CD4-positive, alpha-beta T cell treated with Interleukin-12 subunit alpha and Interleukin-12 subunit beta, for 1 hour (primary cell): ENCODE data around the gene SLC38A7.
"Not testable (repeated sequence)": the region's sequence is repeated elsewhere in the genome, so short reads cannot be mapped to it uniquely, and the experiment has no call there.

Experiments
- DNase-seq: peaks from one replicate; pipeline ENCODE4 v3.0.0-alpha.2; 2020

The SLC38A7 gene

DNA sequence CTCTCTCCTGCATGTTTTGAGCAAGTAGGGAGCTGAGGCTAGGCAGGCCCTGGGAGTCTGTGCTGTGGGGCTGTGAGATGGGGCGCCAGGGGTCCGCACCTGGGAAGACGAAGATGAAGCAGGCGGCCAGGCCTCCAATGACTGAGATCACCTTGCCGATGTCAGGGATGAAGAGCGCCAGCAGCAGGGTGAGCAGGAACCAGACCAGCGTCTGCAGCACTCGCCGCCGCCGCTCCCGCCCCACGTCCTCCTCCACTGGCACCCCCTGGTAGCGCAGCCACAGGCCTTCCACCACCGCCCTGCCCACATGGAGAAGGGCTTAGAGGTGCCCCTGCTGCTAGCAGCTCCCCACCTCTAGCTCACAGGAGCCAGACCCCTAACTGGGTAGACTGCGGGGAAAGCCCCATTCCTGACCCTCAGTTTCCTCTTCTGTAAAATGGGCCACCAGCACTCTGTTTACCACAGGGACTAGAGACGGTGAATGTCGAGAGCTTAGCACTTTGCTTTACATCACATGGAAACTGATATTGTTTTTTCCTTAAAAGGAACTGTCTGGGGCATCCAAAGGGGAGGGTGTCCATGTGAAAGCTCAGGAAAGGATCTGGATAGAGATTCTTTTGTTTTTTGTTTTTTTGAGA is 13.5 kb downstream of the SLC38A7 start:
- no peak for DNase-seq

DNA sequence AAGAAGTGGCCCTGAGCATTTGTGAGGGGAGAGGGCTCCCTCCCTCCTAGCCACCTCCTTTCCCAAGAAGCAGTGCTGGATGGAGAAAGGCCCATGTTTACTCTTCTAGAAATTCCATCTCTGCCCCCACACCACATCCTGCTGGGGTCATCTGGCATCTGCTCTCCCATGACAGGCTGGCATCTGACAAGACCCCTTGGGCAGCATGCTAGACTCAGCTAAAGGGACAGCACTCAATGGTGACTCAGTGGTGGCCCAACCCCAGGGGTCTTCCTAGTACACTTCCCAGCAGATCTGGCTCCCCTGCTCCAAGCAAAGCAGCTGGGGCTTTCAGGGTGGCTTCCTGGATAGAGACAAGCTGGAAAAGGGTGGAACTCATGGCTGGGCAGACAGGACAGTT is 14.4 kb downstream of the SLC38A7 start:
- no peak for DNase-seq

DNA sequence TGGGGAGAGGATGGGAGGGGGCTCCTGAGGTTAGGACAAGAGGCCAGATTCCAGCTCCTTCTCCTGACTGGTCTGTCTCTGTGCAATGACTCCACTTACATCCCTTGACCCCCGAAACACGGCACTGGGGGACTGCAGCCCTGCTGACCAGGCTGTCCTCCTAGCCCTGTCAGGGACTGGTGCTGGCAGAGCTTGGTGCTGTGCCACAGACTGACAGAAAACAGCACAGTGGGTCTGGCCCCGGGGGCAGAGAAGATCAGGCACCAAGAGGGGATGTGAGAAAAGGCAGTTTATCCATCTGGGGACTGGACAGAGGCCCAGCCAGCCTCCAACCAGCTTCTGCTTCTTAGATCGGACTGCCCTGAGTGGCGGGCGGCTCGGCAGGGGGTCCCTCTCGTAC is 19.4 kb downstream of the SLC38A7 start:
- no peak for DNase-seq

DNA sequence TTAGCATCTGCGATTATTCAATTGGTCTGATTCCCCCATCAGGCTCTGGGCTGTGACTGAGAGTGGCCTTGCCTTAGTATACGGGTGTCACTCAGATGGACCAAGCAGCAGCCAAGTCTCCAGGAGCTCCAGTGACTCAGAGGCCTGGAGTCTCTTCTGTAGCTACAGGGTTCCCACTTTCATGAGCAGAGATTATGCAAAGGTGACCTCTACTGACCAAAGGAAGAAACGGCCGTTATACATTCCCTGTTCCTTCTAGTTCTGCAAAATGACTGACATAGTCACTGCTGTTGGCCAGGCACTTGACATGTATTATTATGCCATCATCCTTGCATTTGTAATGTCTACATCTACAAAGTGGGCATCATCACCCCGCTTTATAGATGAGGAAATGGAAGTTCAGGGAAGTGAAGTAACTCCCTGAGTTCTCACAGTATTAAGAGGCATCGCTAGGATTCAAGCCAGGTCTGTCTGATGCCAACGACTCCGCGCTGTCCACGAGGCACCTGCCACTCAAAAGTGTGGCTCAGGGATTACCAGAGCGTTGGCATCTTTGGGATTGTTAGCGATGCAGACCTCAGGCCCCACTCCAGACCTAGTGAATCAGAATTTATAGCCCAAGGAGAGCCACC is 23.3 kb downstream of the SLC38A7 start:
- DNase-seq, result peak; percentile 31

DNA sequence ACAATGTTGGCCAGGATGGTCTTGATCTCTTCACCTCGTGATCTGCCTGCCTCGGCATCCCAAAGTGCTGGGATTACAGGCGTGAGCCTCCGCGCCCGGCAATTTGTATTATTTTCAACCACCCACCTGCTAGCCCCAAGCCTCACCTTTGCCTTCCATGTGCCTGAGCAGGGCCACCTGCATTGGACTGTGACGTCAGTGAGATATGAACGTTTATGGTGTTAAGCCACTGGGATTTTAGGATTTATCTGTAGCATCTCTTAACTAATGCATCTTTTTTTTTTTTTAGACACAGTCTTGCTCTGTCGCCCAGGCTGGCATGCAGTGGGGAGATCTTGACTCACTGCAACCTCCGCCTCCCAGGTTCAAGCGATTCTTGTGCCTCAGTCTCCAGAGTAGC is 24.7 kb downstream of the SLC38A7 start:
- DNase-seq, result not testable (repeated sequence)

DNA sequence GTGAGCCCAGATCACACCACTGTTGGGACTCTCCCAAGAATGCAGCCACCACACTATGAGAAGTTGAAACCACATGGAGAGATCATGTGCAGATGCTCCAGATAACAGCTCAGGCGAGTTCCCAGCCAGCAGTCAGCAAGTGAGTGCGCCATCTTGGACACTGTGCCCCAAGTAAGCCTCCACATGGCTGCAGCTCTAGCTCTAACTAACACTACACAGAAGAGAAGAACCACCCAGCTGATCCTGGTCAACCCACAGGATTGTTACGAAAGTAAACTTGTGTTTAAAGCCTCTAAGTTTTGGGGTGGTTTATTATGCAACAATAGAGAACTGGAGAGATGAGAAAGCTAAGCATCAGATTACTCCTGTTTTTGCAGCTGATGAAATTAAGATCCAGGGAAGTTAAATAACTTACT is 25.8 kb downstream of the SLC38A7 start:
- DNase-seq, result no peak

DNA sequence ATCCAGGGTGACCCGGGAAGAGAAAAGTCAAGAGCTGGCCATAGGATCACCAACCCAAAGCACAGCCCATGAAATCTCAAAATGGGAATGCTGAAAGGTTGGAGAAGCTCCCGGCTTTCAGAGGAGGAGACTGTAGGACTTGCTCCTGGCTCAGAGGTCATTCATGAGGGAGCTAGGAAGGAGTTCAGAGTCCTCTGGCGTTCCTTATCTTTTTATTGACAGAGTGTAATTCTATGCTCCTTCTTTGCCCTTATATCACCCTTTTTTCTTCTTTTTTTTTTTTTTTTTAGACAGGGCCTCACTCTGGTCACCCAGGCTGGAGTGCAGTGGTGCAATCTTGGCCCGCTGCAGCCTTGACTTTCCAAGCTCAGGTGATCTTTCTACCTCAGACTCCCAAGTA is 27.7 kb downstream of the SLC38A7 start:
- DNase-seq, result no peak

DNA sequence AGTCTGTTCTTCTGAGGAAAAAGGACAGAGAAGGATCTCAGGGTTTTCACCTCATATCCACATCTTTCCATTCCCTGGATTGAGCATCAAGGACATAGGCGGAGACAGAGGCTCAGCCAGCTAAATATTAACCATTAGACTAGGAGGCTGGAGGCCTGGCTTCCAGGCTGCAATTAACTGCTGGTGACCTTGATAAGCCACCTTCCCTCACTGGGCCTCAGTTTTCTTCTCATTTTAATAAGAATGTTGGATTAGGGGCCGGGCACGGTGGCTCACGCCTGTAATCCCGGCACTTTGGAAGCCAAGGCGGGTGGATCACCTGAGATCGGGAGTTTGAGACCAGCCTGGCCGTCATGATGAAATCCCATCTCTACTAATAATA is 29.4 kb downstream of the SLC38A7 start:
- no peak for DNase-seq

DNA sequence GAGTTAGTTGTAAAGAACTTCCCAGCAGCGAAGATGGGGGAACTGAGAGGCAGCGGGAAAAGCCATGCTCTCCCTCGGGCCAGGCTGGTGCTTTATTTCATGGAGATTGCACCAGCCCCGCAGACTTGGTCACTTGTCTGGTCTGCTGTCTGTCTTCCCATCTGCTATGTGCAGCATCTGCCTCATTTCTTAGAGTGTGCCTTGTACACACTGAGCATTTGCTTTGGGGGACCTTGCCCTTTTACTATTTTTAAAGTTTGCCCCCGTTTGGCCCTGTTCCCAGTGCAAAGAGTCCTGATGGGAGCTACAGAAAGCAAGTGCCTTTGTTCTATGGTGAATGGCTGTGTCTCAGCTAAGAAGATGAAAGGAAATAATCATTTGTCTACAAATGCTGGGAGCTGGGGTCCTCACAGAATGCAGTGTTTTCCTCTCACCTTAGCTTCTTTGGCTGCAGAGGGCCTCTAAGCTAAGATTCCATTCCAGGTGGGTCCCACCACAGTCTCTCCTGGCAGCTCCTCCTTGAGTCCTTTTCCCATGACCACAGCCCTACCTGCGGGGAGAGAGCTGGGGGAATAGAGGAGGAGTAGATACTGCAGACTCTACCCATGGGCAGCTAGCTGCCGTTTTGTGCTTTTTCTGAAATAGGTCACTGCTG is 29.9 kb downstream of the SLC38A7 start:
- no peak for DNase-seq

DNA sequence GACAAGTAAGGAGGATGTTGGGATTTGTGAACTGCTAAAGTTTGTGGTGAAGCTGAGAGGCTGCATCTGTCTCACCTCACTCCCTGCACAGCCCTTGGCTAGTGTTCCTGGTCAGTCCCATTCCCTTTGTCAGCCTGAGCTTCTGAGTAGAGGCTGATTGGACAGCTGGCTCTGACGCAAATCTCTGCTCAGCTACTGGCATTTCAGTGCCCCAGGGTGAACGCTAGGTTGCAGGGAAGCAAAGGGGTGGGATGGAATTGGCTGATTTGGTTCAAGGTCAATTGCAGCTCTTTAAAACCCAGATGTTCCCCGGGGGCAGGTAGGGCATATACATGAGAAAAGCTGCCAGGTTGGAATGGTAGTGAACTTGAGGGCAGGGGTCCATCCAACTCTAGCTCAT is 31.8 kb downstream of the SLC38A7 start:
- no peak for DNase-seq

DNA sequence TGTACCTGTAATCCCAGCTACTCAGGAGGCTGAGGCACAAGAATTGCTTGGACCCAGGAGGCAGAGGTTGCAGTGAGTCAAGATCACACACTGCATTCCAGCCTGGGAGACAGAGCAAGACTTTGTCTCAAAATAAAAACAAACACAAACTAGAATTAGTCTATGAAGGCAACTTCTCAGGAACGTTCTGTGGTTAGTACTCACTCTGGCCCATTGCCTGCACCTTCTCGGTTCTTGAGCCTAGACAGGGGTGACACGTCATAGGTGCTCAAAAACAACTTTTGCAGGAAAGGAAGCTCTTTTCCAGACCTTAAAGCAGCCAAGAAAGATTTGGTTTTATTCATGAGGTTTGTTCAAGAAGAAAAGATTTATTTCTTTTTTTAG is 32.6 kb downstream of the SLC38A7 start:
- DNase-seq, result no peak

DNA sequence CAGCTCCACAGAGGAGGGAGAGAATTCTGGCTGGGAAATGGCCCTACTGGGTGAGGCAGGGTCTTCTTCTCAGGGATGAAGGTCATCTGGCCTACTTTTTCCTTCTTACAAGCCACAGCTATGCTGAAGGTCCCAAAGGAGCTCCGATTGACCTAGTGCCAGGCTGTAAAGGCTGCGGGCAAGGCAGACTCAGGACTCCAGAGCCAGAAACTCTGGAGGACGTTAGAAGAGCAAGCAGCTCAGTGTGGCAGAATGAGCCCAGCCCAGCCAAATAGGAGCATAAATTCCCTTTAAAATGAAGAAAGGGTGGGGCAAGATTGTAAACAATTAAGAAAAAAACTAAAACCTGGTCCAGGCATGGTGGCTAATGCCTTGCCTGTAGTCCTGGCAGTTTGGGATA is 34.9 kb downstream of the SLC38A7 start:
- DNase-seq, result no peak

DNA sequence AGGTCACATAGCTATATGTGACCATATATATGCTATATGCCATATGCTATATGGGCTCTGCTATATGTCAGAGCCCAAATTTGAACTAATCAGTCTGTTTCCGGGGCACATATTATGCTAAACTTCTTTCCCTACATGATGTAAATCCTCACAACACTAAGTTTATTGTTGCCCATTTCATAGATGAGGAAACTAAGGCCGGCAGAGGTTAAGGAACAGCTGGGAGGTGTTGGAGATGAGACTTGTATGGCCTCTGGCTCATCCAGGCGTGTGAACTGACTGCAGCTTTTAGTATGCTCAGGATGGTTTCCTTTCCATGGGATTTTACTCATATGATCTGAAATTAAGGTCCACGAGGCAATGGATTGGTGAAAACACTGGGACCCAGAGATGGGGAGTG is 37.5 kb downstream of the SLC38A7 start:
- no peak for DNase-seq

DNA sequence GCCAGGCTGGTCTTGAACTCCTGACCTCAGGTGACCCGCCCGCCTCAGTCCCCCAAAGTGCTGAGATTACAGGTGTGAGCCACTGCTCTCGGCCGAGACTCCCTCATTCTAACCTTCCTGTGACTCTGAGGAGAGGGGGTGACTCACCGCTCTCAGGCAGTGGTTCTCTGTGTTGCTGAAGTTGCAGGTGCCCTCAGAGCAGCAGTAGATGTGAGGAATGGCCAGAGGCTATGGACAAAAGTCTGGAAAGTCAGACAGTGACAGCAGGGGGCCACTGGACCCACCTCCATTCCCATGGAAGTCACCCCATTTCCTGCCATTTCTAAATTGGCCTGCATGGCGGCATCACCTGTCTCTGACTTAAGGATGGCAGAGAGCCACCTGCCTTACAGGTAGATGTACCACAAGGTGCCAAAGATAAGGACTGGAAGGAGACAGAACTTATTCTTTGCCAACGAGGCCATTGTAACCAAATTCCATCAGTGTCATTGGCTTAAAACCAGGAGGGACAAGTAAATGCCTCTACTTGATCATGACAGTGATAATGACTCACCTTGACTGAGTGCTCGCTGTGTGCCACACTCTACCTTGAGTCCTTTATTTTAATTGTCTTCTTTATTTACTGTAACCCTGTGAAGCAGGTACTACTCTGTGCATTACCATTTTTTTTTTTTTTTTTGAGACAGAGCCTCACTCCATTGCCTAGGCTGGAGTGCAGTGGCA is 39.6 kb downstream of the SLC38A7 start:
- DNase-seq, result no peak

DNA sequence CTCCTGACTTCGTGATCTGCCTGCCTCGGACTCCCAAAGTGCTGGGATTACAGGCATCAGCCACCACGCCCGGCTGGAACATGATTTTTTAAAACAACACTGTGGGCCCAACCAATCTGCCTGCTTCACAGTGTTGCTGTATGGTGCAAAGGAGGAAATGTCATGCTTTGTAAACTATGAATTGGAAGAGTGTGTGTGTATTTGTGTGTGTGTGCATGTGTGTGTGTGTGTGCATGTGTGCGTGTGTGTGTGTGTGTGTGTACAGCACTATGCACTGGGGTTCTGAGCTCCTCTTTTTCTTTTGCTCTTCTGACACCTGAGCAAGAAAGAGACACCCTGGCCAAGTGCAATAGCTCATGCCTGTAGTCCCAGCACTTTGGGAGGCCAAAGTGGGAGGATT is 40.5 kb downstream of the SLC38A7 start:
- DNase-seq, result no peak

DNA sequence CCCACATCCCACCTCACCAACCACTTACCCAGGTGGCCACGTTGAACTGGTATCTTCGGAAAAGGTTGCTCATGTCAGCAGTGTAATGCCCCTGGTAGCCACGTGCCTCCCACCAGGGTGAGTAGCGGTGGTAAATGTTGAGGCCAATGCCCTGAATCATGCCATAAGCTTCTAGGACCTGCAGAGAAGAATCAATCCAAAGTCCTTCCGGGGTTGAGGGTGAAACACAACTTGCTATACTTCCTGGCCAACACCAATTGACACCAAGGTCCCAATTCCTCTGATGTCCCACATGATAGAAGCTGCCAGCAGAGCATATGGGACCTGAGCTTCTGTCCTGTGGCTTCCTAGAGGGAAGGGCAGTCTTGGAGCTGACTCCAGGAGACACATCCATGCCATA is 43.6 kb downstream of the SLC38A7 start:
- no peak for DNase-seq

DNA sequence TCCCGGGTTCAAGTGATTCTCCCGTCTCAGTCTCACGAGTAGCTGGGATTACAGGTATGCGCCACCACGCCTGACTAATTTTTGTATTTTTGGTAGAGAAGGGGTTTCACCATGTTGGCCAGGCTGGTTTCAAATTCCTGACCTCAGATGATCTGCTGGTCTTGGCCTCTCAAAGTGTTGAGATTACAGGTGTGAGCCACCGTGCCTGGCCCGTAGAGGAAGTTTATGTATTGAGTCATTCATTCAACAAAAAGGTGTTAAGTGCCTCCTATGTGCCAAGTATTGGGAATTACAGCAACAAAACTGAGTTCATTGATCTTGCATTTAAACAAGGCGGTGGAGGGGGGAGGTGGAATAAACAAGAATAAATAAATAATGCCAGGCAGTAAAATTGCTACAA is 44.7 kb downstream of the SLC38A7 start:
- DNase-seq, result no peak

DNA sequence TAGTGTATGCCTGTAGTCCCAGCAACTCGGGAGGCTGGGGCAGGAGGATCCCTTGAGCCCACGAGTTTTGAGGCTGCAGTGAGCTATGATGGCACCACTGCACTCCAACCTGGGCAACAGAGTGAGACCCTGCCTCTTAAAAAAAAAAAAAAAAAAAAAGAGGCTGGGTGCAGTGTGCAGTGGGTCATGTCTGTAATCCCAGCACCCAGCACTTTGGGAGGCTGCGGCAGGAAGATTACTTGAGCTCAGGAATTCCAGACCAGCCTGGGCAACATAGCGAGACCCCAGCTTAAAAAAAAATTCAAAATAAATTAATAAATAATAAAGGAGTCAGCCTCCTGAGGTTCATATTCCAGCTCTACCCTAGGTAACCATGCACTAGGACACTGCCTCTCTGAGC is 45.3 kb downstream of the SLC38A7 start:
- no peak for DNase-seq

DNA sequence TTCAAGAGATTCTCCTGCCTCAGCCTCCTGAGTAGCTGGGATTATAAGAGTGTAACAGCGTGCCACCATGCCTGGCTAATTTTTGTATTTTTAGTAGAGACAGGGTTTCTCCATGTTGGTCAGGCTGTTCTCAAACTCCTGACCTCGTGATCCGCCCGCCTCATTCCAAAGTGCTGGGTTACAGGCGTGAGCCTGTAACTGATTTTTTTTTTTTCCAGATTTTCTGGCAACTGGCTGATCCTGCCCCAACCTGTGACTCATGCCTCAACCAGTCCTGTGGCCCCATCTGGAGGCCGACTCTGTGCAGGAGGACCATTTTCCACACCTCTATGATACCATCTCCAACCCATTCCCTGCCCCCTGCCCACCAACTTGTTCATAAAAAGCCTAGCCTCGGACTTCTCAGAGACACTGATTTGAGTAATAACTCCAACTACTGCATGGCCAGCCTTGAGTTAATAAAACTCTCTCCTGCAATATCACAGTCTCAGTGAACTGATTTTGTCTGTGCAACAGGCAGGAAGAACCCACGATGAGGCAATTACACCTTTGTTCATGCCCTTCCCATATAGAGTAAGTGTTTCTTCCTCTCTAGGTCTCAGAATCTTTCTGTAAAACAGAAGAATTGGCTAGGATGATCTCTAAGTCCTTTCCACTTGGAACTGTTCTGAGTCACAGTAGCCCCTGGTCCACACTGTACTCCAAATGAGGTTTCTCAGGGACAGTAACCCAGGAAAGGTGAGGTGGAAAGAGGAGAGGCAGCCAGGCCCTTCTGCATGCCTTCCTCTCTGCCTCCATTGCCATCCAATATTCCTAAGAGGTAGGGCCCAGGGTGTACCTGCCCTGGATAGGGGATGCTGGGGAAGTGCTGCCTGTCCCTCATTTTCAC is 46.2 kb downstream of the SLC38A7 start:
- no peak for DNase-seq

DNA sequence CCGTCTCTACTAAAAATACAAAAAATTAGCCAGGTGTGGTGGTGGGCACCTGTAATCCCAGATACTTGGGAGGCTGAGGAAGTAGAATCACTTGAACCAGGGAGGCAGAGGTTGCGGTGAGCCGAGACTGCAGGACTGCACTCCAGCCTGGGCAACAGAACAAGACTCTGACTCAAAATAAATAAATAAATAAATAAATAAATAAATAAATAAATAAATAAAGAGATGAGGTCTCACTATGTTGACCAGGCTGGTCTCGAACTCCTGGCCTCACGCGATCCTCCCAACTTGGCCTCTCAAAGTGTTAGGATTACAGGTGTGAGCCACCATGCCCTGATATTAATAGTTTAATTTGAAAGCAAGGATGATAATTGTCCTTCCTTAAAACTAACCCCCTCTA is 47.5 kb downstream of the SLC38A7 start:
- not testable (repeated sequence) for DNase-seq

DNA sequence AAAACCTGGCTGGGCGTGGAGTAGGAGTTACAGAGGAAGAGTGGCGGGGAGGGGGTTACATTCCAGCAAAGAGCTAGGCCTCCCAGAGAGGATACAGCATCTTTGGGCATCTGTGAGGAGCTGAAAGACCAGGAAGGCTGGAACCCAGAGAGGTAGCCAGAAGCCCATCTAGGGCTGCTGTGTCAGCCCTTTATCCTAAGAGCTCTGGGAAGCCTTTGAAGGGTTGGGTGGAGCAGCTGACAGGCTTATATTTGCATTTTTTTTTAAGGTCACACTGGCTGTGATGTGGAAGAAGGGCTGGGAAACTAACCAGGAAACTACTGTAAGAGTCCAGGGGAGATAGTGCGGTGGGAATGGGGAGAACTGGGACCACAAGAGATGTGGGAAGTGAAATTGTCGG is 48.1 kb downstream of the SLC38A7 start:
- DNase-seq, result no peak

DNA sequence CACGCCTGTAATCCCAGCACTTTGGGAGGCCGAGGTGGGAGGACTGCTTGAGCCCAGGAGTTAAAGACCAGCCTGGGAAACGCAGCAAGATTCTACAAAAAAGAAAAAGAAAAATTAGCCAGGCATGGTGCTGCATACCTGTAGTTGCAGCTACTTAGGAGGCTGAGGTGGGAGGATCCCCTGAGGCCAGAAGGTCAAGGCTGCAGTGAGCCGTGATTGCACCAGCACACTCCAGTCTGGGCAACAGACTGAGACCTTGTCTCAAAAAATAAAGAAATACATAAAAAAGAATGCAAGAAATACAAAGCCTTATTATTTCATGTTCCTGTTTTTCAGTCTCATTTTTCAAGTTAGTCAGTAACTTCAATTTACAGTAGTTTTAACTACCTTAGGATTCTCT is 49.1 kb downstream of the SLC38A7 start:
- no peak for DNase-seq

DNA sequence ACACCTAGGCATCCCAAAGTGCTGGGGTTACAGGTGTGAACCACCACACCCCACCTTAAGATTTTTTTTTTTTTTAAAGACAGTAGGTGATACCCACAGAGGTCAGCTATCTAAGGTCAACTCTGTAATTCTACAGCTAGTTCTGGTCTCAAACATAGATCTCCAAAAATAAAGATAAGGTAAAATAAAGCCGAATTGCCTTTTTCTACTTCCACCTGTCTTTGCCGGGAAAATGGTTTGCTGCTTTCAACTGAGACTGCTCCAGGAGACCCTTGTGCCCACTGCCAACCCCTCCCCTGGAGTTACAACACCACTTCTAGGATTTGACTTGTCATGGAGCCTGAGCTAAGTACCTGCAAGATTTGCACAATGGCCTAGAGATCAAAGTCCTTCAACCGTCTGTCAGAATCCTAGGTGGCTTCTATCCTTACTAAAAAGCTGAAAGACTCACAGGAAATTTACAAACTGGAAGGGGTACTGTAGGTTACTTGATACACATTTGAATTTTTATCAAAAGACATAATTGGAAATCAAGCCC is 50.2 kb downstream of the SLC38A7 start:
- DNase-seq, result no peak
